H1 (cell line): ENCODE data around the gene UBE2E1. TPM values are rescaled to one million over a fixed set of nuclear protein-coding genes. Genes with fewer than 3 reads are reported as not detected.

ENCODE experiments used
- CBX5 ChIP-seq: fragments of 300-800, 300-1000 bp; sonication (generic); IDR thresholded peaks from 2 replicates; pipeline ENCODE4 v1.7.1; 2016; ENCODE audit warnings: antibody characterized with exemption, low read length, low read depth
- CHD2 ChIP-seq: IDR thresholded peaks from 2 replicates; pipeline ENCODE4 v1.6.1; 2012; ENCODE audit warnings: low read length, improper control_type of control experiment
- RAD21 ChIP-seq, 2 experiments: IDR thresholded peaks in 1 of 2; conservative IDR thresholded peaks in 1 of 2; 2 replicates each; pipeline ENCODE4 v1.6.1; 2011; ENCODE audit warnings: low read depth in 2 of 2, low read length in 2 of 2, improper control_type of control experiment in 1 of 2, inconsistent platforms in 1 of 2, mild to moderate bottlenecking in 1 of 2, moderate library complexity in 1 of 2
- SIX5 ChIP-seq: IDR thresholded peaks from 2 replicates; pipeline ENCODE4 v1.6.1; 2011; ENCODE audit warnings: mild to moderate bottlenecking, low read depth, low read length
- polyA plus RNA-seq, 7 experiments: library from polyadenylated mRNA; depleted of rRNA in 3 of 7; stranded (reverse) in 5 of 7; unstranded in 2 of 7; fragments of >200 nt in 5 of 7; fragments of 200-250 nt in 2 of 7; gene quantifications; 1 replicate in 5 of 7; 2 replicates in 1 of 7; 4 replicates in 1 of 7; pipeline versions ENCODE4 v1.2.1 to v1.2.3, GENCODE V29; 2011 to 2013; ENCODE audit warnings: missing spikeins in 2 of 7, mixed read lengths in 2 of 7
- total RNA-seq: library from RNA; stranded (reverse); fragmentation: NEBNext Ultra II Directional; extraction: Animal tissue kit (Norgen Biotek cat#: 25700); gene quantifications from 2 replicates; pipeline ENCODE4 v1.2.1, GENCODE V29; 2021

Gene UBE2E1
- total and polyA plus RNA-seq, 2 of the 8 experiments (the other 6 are each of a cell fraction or from before 2014, with no cell fraction given), result 109 to 141 TPM

DNA sequence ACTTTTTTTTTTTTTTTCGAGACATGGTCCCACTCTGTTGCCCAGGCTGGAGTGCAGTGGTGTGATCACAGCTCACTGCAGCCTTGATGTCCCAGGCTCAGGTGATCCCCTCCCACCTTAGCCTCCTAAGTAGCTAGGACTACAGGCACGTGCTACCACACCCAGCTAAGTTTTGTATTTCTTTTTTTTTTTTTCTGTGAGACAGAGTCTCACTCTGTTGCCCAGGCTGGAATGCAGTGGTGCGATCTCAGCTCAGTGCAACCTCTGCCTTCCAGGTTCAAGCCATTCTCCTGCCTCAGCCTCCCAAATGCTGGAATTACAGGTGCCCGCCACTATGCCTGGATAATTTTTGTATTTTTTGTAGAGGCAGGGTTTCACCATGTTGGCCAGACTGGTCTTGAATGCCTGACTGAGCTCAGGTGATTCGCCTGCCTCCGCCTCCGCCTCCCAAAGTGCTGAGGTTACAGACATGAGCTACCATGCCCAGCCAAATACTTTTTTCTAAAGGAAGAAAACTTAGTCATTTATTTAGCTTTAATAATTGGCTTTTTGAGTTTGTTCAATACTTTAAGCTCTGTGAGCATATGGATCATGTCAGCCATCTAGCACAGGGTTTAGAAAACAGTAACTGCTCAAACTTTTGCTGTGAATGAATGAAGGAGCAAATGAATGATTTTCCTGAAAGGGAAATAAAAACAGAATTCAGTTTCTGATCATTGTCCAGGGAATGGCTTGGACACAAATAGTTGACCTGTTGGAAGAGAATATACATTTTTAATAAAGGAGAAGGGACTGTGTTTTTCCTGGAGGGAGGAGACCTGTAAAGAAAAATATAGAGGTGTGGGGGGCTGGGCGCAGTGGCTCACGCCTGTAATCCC lies 26.0 kb downstream of the UBE2E1 start (continued):
- TF ChIP-seq RAD21 (IDR thresholded peaks at IDR 0.05 in 1 of 2, conservative IDR thresholded peaks at IDR 0.05 in 1 of 2; ENCODE audit: low read depth in 2 of 2, low read length in 2 of 2) (no peak), CHD2 (no peak), SIX5 (no peak), CBX5 (no peak)
